Suprapubic skin (tissue), 4 donors: ENCODE results near the gene CPS1.

Experiments used
- CTCF ChIP-seq, 2 donors: fragments of 200-600 bp in 1 of 2; fragments of 450-650 bp in 1 of 2; sonication (generic) in 1 of 2; IDR thresholded peaks; one replicate each; pipeline ENCODE4 v1.5.1; 2016 to 2019; ENCODE audit warnings: antibody characterized with exemption in 2 of 2, mild to moderate bottlenecking in 1 of 2, moderate library complexity in 1 of 2
- POLR2A ChIP-seq, 2 donors: fragments of 450-650 bp; IDR thresholded peaks; one replicate each; pipeline ENCODE4 v1.6.1; 2017; ENCODE audit warnings: antibody characterized with exemption in 2 of 2, mild to moderate bottlenecking in 2 of 2, moderate library complexity in 2 of 2
- POLR2AphosphoS5 ChIP-seq, 3 donors: sonication (generic); formaldehyde crosslinking; IDR thresholded peaks; one replicate each; pipeline ENCODE4 v1.6.1; 2017; ENCODE audit warnings: antibody characterized with exemption in 3 of 3

GRCh38 chr2:210559182-210559581, 2.8 kb downstream of the CPS1 start:
- no peak for TF ChIP-seq CTCF (IDR thresholded peaks at IDR 0.05)
- TF ChIP-seq POLR2A (IDR thresholded peaks at IDR 0.05): no peak
- TF ChIP-seq POLR2AphosphoS5 (IDR thresholded peaks at IDR 0.05): no peak
